Mucosa of descending colon (tissue), 3 donors: ENCODE data around the gene CD200. TPM values are rescaled to one million over a fixed set of nuclear protein-coding genes. Genes with fewer than 3 reads are reported as not detected.

Source experiments
- ATAC-seq: fragments of 200-7000 bp; cut with Tn5 transposase; one replicate; pipeline ENCODE4 v1.9.1; 2020; ENCODE audit warnings: mild to moderate bottlenecking, moderate library complexity
- DNase-seq, 3 donors: peaks; one replicate each; pipeline ENCODE4 v3.0.0-alpha.2; 2020
- H3K36me3 ChIP-seq: fragments of 200-600 bp; one replicate; pipeline ENCODE4 v1.8.0; 2021; ENCODE audit warnings: low read depth, mild to moderate bottlenecking
- H3K4me1 ChIP-seq: fragments of 200-600 bp; one replicate; pipeline ENCODE4 v1.8.0; 2021; ENCODE audit warnings: low read depth, mild to moderate bottlenecking
- H3K4me3 ChIP-seq: fragments of 200-600 bp; one replicate; pipeline ENCODE4 v1.8.0; 2021; ENCODE audit warnings: mild to moderate bottlenecking
- H3K9me3 ChIP-seq: fragments of 200-600 bp; one replicate; pipeline ENCODE4 v1.8.0; 2021; ENCODE audit warnings: mild to moderate bottlenecking
- CTCF ChIP-seq: fragments of 200-600 bp; IDR thresholded peaks from one replicate; pipeline ENCODE4 v1.8.0; 2022; ENCODE audit warnings: antibody characterized with exemption, mild to moderate bottlenecking
- intact Hi-C, 2 donors: fragments of 100-400 bp; cut with DNase I in 1 of 2; cut with micrococcal nuclease in 1 of 2; formaldehyde crosslinking; loops; one replicate each; pipeline versions ENCODE4 v1.11.0 to v1.11.1; 2022; cut with DNase I, micrococcal nuclease
- total RNA-seq, 3 donors: library from RNA; stranded (reverse); fragmentation: NEBNext Ultra II Directional in 2 of 3; extraction: Animal tissue kit (Norgen Biotek cat#: 25700) in 2 of 3; gene quantifications; one replicate each; pipeline versions ENCODE4 v1.2.1 to v1.2.4, GENCODE V29; 2021 to 2023
- donor health status: DM: no; HTN: no; CAD: no; lungs with moderate emphysema.
- donor health status: DM: no; HTN: no; CAD: no.
- donor health status: DM: no; HTN: yes; CAD: no.

The CD200 gene
- total RNA-seq, 3 donors from 2014 or later: 3.3 to 6.4 (median 3.9) TPM

- no peak for DNase-seq
- intact Hi-C loops: no loop called here
- no peak for TF ChIP-seq CTCF
- peaks cover 5% of the 10 kb centered on the region for H3K4me1 ChIP-seq
- no peaks in the 10 kb centered on the region for H3K36me3 ChIP-seq
- no peak overlapping the region for H3K4me3 ChIP-seq
- no peaks in the 10 kb centered on the region for H3K9me3 ChIP-seq
- ATAC-seq: no peak
Measured at GRCh38 chr3:112307557-112307956, 25.4 kb upstream of the CD200 start.

DNA sequence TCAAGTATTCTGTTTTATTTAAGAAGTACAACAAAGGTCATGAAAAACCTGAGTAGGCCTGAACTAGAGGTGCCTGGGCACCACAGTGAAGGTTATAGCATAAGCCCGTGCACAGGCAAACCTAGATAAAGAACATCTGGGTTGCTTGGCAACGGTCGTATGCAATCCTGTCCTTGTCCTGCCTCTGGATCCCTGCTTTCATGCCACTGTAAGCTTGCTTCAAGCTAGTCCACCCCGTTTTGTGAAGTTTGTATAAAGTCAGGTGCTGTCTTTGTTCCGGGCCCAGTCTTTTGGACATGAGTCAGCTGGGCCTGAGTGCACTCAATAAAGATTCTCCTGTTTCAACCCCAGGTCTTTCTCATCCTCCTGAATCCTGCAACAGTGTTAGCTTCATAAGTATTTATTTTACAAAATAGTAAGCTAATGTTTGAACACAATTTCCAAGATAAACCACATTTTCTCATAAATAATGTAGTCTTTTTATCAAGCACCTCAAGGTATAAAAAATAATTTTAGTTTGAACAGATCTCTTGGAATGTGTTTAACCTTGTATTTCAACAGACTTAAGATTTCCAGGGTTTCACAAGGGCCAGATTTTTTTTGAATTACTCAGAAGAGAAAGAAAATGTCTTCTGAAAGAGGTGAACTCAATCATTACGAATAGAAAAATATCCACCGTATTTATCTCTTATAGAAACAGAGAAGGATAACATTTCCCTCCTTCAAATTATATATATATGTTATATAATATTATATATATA, 24.6 kb upstream of the CD200 start:
- Histone ChIP-seq H3K9me3 (no peaks in the 10 kb centered on the region), H3K36me3 (no peaks in the 10 kb centered on the region), H3K4me3 (no peak overlapping the region), H3K4me1 (peaks cover 5% of the 10 kb centered on the region)
- intact Hi-C loops: no loop called here
- DNase-seq: no peak
- ATAC-seq: no peak
- no peak for TF ChIP-seq CTCF

DNA sequence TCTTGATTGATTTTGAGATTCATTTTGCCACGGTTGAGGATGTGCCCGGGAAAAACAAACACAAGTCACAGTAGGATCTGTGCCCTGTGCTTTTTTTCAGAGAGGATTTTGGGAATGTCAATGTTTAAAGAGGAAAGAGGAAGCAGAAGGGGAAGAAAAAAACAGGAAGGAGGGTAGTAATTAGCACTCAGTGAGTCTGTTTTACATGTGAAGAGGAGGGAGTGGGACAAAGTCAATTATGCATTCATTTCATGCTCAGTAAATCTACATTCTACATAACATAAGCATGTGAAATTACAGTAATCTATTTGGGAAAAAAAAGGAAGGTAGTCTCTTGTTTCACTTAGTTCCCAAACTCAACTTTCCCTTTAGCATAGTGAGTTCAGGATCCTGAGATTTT, 18.3 kb upstream of the CD200 start:
- ATAC-seq (no peak), DNase-seq (no peak)
- TF ChIP-seq CTCF: no peak
- Histone ChIP-seq H3K36me3 (no peaks in the 10 kb centered on the region), H3K4me1 (no peaks in the 10 kb centered on the region), H3K4me3 (no peak overlapping the region), H3K9me3 (peaks cover 7% of the 10 kb centered on the region)
- intact Hi-C loops: no loop called here

- DNase-seq: no peak
- no peak overlapping the region for H3K4me3 ChIP-seq
- peaks cover 7% of the 10 kb centered on the region for H3K9me3 ChIP-seq
- H3K36me3 ChIP-seq: no peaks in the 10 kb centered on the region
- no peak for TF ChIP-seq CTCF
- no peaks in the 10 kb centered on the region for H3K4me1 ChIP-seq
- intact Hi-C loops: no loop called here
- no peak for ATAC-seq
Measured at GRCh38 chr3:112315791-112316190, 17.2 kb upstream of the CD200 start.

DNA sequence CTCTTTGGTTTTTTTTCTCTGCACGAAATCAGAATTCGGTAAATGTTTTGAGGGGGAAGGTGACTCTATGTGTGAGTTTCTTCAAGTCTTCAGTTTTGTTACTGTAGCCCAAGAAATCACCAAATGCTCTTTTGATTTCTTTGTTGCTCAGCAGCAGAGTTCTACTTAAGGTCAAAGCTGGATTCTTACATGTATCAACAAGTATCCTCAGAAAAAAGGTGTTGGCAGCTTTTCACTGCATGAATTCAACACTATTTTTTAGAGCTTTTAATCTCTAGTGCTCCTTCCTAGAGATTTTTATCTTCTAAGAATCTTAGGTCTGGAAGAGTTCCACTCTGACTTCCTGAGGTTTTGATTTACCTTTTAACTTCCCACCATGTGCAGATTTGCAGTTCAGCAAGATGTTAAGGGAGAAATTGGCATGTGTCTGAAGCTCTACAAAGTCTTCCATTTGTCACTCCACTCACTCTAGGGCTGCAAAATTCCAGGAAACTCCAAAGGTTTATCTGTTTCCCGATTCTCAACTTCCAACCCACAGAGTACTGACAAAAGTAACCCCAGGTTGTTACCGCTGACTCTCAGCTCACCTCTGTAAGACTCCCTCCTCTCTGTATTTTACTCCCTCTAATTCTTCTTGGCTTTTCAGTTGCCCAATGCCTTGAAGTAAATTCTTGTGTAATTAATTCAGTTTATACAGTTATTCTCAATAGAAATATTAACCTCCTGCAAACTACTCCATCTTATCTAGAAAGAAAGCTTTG, 13.3 kb upstream of the CD200 start:
- DNase-seq: no peak
- Histone ChIP-seq H3K4me3 (no peak overlapping the region), H3K9me3 (peaks cover 7% of the 10 kb centered on the region), H3K36me3 (no peaks in the 10 kb centered on the region), H3K4me1 (no peaks in the 10 kb centered on the region)
- TF ChIP-seq CTCF: no peak
- intact Hi-C loops: loop anchor here in 1 of 2 donors (10.0 kb wide), 1 partner anchor 195 kb away; no protein-coding TSS in a partner anchor
- ATAC-seq: no peak
